Neural cell (in vitro differentiated cells): ENCODE measurements around the gene CAPS. TPM values are rescaled to one million over a fixed set of nuclear protein-coding genes. Genes with fewer than 3 reads are reported as not detected.
"Not testable (repeated sequence)": the region's sequence is repeated elsewhere in the genome, so short reads cannot be mapped to it uniquely, and the experiment has no call there.

Source experiments
- H2AFZ ChIP-seq: fragments of 200-600, 300-800 bp; sonication (generic), shearing (Covaris generic); 2 replicates; pipeline ENCODE4 v1.6.0; 2014; ENCODE audit warnings: low read depth, mild to moderate bottlenecking, antibody characterized with exemption, low read length, moderate library complexity
- H3F3A ChIP-seq: fragments of 200-600 bp; shearing (Covaris generic); 2 replicates; pipeline ENCODE4 v1.6.1; 2016; ENCODE audit warnings: mild to moderate bottlenecking, moderate library complexity, mixed read lengths, antibody characterized with exemption, low read length; ENCODE audit not compliant: insufficient read depth, poor library complexity, severe bottlenecking
- H3K27ac ChIP-seq: fragments of 200-600, 300-800 bp; sonication (generic), shearing (Covaris generic); 2 replicates; pipeline ENCODE4 v1.5.1; 2014; ENCODE audit warnings: mild to moderate bottlenecking, low read length, moderate library complexity
- H3K27me3 ChIP-seq: fragments of 300-800, 200-600 bp; sonication (generic), shearing (Covaris generic); 2 replicates; pipeline ENCODE4 v1.6.0; 2014; ENCODE audit warnings: mild to moderate bottlenecking, low read depth, low read length, moderate library complexity; ENCODE audit not compliant: insufficient read depth
- H3K36me3 ChIP-seq: fragments of 300-800, 200-600 bp; sonication (generic), shearing (Covaris generic); 2 replicates; pipeline ENCODE4 v1.5.1; 2014; ENCODE audit warnings: mild to moderate bottlenecking, antibody characterized with exemption, low read length, moderate library complexity; ENCODE audit not compliant: insufficient read depth
- H3K4me2 ChIP-seq: fragments of 300-800, 200-600 bp; sonication (generic), shearing (Covaris generic); 2 replicates; pipeline ENCODE4 v1.6.0; 2014; ENCODE audit warnings: mild to moderate bottlenecking, low read length
- H3K4me3 ChIP-seq: fragments of 300-800, 200-600 bp; sonication (generic), shearing (Covaris generic); 2 replicates; pipeline ENCODE4 v1.5.1; 2014; ENCODE audit warnings: mild to moderate bottlenecking, low read length, moderate library complexity
- H3K79me2 ChIP-seq: fragments of 200-600 bp; shearing (Covaris generic); replicated peaks from 2 replicates; pipeline ENCODE4 v1.6.0; 2014; ENCODE audit warnings: mild to moderate bottlenecking, low read length, moderate library complexity; ENCODE audit not compliant: insufficient read depth
- H3K9ac ChIP-seq: fragments of 300-800, 200-600 bp; sonication (generic), shearing (Covaris generic); 2 replicates; pipeline ENCODE4 v1.6.1; 2016; ENCODE audit warnings: mild to moderate bottlenecking, low read length, mixed read lengths
- H3K9me2 ChIP-seq: fragments of 200-600 bp; shearing (Covaris generic); 2 replicates; pipeline ENCODE4 v1.6.1; 2016; ENCODE audit warnings: mild to moderate bottlenecking, low read length, mixed read lengths; ENCODE audit not compliant: insufficient read depth
- H3K9me3 ChIP-seq: fragments of 200-600, 300-800 bp; sonication (generic), shearing (Covaris generic); 2 replicates; pipeline ENCODE4 v1.6.1; 2016; ENCODE audit warnings: mild to moderate bottlenecking, mixed run types, low read length, moderate library complexity, mixed read lengths
- H4K20me1 ChIP-seq: fragments of 200-600 bp; shearing (Covaris generic); 2 replicates; pipeline ENCODE4 v1.6.1; 2016; ENCODE audit warnings: mild to moderate bottlenecking, mixed run types; ENCODE audit not compliant: insufficient read depth
- CTCF ChIP-seq: fragments of 450-650 bp; IDR thresholded peaks from 2 replicates; pipeline ENCODE4 v1.5.1; 2014; ENCODE audit warnings: antibody characterized with exemption, mild to moderate bottlenecking, moderate library complexity; ENCODE audit not compliant: poor library complexity, severe bottlenecking
- EP300 ChIP-seq: fragments of 450-650 bp; conservative IDR thresholded peaks from 2 replicates; pipeline ENCODE4 v1.6.1; 2014; ENCODE audit warnings: antibody characterized with exemption, mild to moderate bottlenecking, moderate library complexity; ENCODE audit not compliant: poor library complexity, severe bottlenecking
- MXI1 ChIP-seq: fragments of 450-650 bp; conservative IDR thresholded peaks from 2 replicates; pipeline ENCODE4 v1.6.1; 2014; ENCODE audit warnings: antibody characterized with exemption, mild to moderate bottlenecking; ENCODE audit not compliant: poor library complexity, severe bottlenecking
- POLR2AphosphoS5 ChIP-seq: IDR thresholded peaks from 2 replicates; pipeline ENCODE4 v1.6.1; 2012
- RAD21 ChIP-seq: fragments of 450-650 bp; conservative IDR thresholded peaks from 2 replicates; pipeline ENCODE4 v1.6.1; 2014; ENCODE audit warnings: antibody characterized with exemption, mild to moderate bottlenecking, moderate library complexity
- REST ChIP-seq: IDR thresholded peaks from 2 replicates; pipeline ENCODE4 v1.6.1; 2012; ENCODE audit warnings: borderline replicate concordance
- SMC3 ChIP-seq: fragments of 450-650 bp; conservative IDR thresholded peaks from 2 replicates; pipeline ENCODE4 v1.6.1; 2014; ENCODE audit warnings: antibody characterized with exemption, mild to moderate bottlenecking, moderate library complexity; ENCODE audit not compliant: poor library complexity
- TAF1 ChIP-seq: IDR thresholded peaks from 2 replicates; pipeline ENCODE4 v1.6.1; 2012; ENCODE audit warnings: low read depth
- polyA plus RNA-seq: library from polyadenylated mRNA; depleted of rRNA; stranded (reverse); fragments of >200 nt; gene quantifications from 2 replicates; pipeline ENCODE4 v1.2.3, GENCODE V29; 2014

The CAPS gene
- polyA plus RNA-seq, 1 donor from 2014 or later = 10.5 TPM

GRCh38 chr19:5961969-5962945, 48.2 kb downstream of the CAPS start:
- Histone ChIP-seq H3K4me2 (no peak overlapping the region), H3K27ac (no peak overlapping the region), H4K20me1 (peaks cover 9% of the 10 kb centered on the region), H3F3A (no peaks in the 10 kb centered on the region), H3K9me3 (no peaks in the 10 kb centered on the region), H3K36me3 (no peaks in the 10 kb centered on the region), H3K9me2 (no peaks in the 10 kb centered on the region), H3K9ac (no peak overlapping the region), H2AFZ (no peak overlapping the region), H3K79me2 (peaks cover 56% of the 10 kb centered on the region), H3K4me3 (no peak overlapping the region), H3K27me3 (no peaks in the 10 kb centered on the region)
- TF ChIP-seq RAD21 (no peak), REST (no peak), SMC3 (no peak)

GRCh38 chr19:5963259-5963658, 49.2 kb downstream of the CAPS start:
- not testable (repeated sequence) for H3K27ac ChIP-seq, H3K36me3 ChIP-seq, H3K4me2 ChIP-seq, H3K4me3 ChIP-seq, H3K9ac ChIP-seq, H3K9me3 ChIP-seq, H3F3A ChIP-seq, H4K20me1 ChIP-seq, H3K27me3 ChIP-seq, H2AFZ ChIP-seq, H3K9me2 ChIP-seq
- H3K79me2 ChIP-seq = peaks cover 58% of the 10 kb centered on the region

GRCh38 chr19:5963855-5964254, 49.8 kb downstream of the CAPS start:
- H3K9me2 ChIP-seq = no peaks in the 10 kb centered on the region
- H3F3A ChIP-seq = no peaks in the 10 kb centered on the region
- no peaks in the 10 kb centered on the region for H3K36me3 ChIP-seq
- H2AFZ ChIP-seq = no peak overlapping the region
- H3K4me2 ChIP-seq = no peak overlapping the region
- H4K20me1 ChIP-seq = peaks cover 11% of the 10 kb centered on the region
- no peak for TF ChIP-seq POLR2AphosphoS5
- TF ChIP-seq SMC3 = no peak
- TF ChIP-seq CTCF = no peak
- no peak for TF ChIP-seq REST
- no peak for TF ChIP-seq MXI1
- TF ChIP-seq TAF1 = no peak
- TF ChIP-seq EP300 = no peak
- no peak for TF ChIP-seq RAD21
- H3K4me3 ChIP-seq = no peak overlapping the region
- no peaks in the 10 kb centered on the region for H3K27me3 ChIP-seq
- H3K9me3 ChIP-seq = no peaks in the 10 kb centered on the region
- H3K9ac ChIP-seq = no peak overlapping the region
- H3K27ac ChIP-seq = no peak overlapping the region
- H3K79me2 ChIP-seq = peaks cover 64% of the 10 kb centered on the region
